HFF-Myc (cell line): ENCODE measurements around the gene TMOD1.
"Not testable (repeated sequence)": the region's sequence is repeated elsewhere in the genome, so short reads cannot be mapped to it uniquely, and the experiment has no call there.

Experiments used
- DNase-seq: peaks from one replicate; pipeline ENCODE4 v3.0.0-alpha.2; 2011; ENCODE audit warnings: low read depth; ENCODE audit errors: extremely low read depth
- H3K4me3 ChIP-seq: replicated peaks from 2 replicates; pipeline ENCODE4 v1.5.1; 2011; ENCODE audit warnings: low read depth, mild to moderate bottlenecking, control low read depth, low read length
- CTCF ChIP-seq: IDR thresholded peaks from 2 replicates; pipeline ENCODE4 v1.5.1; 2012; ENCODE audit warnings: mild to moderate bottlenecking, low read depth, low read length, control low read depth; ENCODE audit errors: missing control alignments

Gene TMOD1

GRCh38 chr9:97602430-97602829, 101.0 kb downstream of the TMOD1 start:
- no peak overlapping the region for H3K4me3 ChIP-seq
- no peak for TF ChIP-seq CTCF
- no peak for DNase-seq

GRCh38 chr9:97604901-97605645, 103.6 kb downstream of the TMOD1 start:
- TF ChIP-seq CTCF = no peak
- no peak for DNase-seq
- H3K4me3 ChIP-seq = no peak overlapping the region

GRCh38 chr9:97615439-97616072, 114.1 kb downstream of the TMOD1 start:
- peak; percentile 33 for DNase-seq
- H3K4me3 ChIP-seq = no peak overlapping the region
- peak; percentile 71 for TF ChIP-seq CTCF

- DNase-seq = no peak
- H3K4me3 ChIP-seq = no peak overlapping the region
- TF ChIP-seq CTCF = no peak
These were observed 116.5 kb downstream of the TMOD1 start for GRCh38 chr9:97617939-97618416.

GRCh38 chr9:97620063-97620462, 118.6 kb downstream of the TMOD1 start:
- not testable (repeated sequence) for DNase-seq, H3K4me3 ChIP-seq

GRCh38 chr9:97622483-97622882, 121.0 kb downstream of the TMOD1 start:
- H3K4me3 ChIP-seq, DNase-seq: not testable (repeated sequence)

GRCh38 chr9:97623946-97624345, 122.5 kb downstream of the TMOD1 start:
- no peak for DNase-seq
- TF ChIP-seq CTCF = no peak
- H3K4me3 ChIP-seq = no peak overlapping the region
